Stimulated activated naive B cell treated with anti-CD40 and anti-IgM and Interleukin-4, amounts not matched to agents 10 μg/mL and 1 μg/mL and 100 μg/mL, for 72 hours (primary cell): ENCODE measurements around the gene TMSB4X.
"Not testable (repeated sequence)": the region's sequence is repeated elsewhere in the genome, so short reads cannot be mapped to it uniquely, and the experiment has no call there.

ENCODE experiments used
- ATAC-seq, 2 donors: fragments of 150-1000 bp; cut with Tn5 transposase; replicated peaks; 2 replicates each; pipeline ENCODE4 v1.10.0; 2021; ENCODE audit warnings: moderate library complexity in 1 of 2
- DNase-seq: peaks from one replicate; pipeline ENCODE4 v3.0.0; 2021
- H3K27ac Mint-ChIP-seq: one replicate; pipeline ENCODE4 v1.8.0; 2022; ENCODE audit warnings: mild to moderate bottlenecking, mixed read lengths
- H3K27me3 Mint-ChIP-seq, 2 donors: one replicate each; pipeline ENCODE4 v1.8.0; 2022; ENCODE audit warnings: mixed read lengths in 2 of 2
- H3K36me3 Mint-ChIP-seq, 2 donors: one replicate each; pipeline ENCODE4 v1.8.0; 2022; ENCODE audit warnings: mixed read lengths in 2 of 2, mild to moderate bottlenecking in 1 of 2
- H3K4me1 Mint-ChIP-seq, 2 donors: one replicate each; pipeline ENCODE4 v1.8.0; 2022; ENCODE audit warnings: mixed read lengths in 2 of 2, mild to moderate bottlenecking in 1 of 2
- H3K4me3 Mint-ChIP-seq, 2 donors: one replicate each; pipeline ENCODE4 v1.8.0; 2022; ENCODE audit warnings: mild to moderate bottlenecking in 2 of 2, mixed read lengths in 2 of 2, moderate library complexity in 1 of 2
- H3K9me3 Mint-ChIP-seq, 2 donors: one replicate each; pipeline ENCODE4 v1.8.0; 2022; ENCODE audit warnings: mixed read lengths in 2 of 2, mild to moderate bottlenecking in 1 of 2

Gene TMSB4X

GRCh38 chrX:13001961-13002671, 27.2 kb downstream of the TMSB4X start:
- H3K9me3 Mint-ChIP-seq: no peaks in the 10 kb centered on the region
- DNase-seq (no peak), ATAC-seq (no peak)
- H3K36me3 Mint-ChIP-seq: no peaks in the 10 kb centered on the region
- peaks cover 37 to 56% of the 10 kb centered on the region in 2 donors for H3K4me1 Mint-ChIP-seq
- H3K27ac Mint-ChIP-seq: no peak overlapping the region
- H3K27me3 Mint-ChIP-seq: no peaks in the 10 kb centered on the region
- H3K4me3 Mint-ChIP-seq: no peak overlapping the region

GRCh38 chrX:13005661-13006473, 31.0 kb downstream of the TMSB4X start:
- H3K27ac Mint-ChIP-seq: peak overlapping the region; percentile 92
- H3K36me3 Mint-ChIP-seq: no peaks in the 10 kb centered on the region
- no peaks in the 10 kb centered on the region for H3K9me3 Mint-ChIP-seq
- H3K4me1 Mint-ChIP-seq: peaks cover 29 to 48% of the 10 kb centered on the region in 2 donors
- peak; percentile 80 for ATAC-seq
- no peaks in the 10 kb centered on the region for H3K27me3 Mint-ChIP-seq
- H3K4me3 Mint-ChIP-seq: peak overlapping the region; percentile 74 to 82
- DNase-seq: peak; percentile 61

- no peak for DNase-seq
- H3K4me1 Mint-ChIP-seq: peaks cover 23 to 47% of the 10 kb centered on the region in 2 donors
- peaks cover 0 to 14% of the 10 kb centered on the region in 2 donors for H3K27me3 Mint-ChIP-seq
- no peak for ATAC-seq
- no peak overlapping the region for H3K4me3 Mint-ChIP-seq
- H3K27ac Mint-ChIP-seq: no peak overlapping the region
- no peaks in the 10 kb centered on the region for H3K9me3 Mint-ChIP-seq
- no peaks in the 10 kb centered on the region for H3K36me3 Mint-ChIP-seq
Observed at GRCh38 chrX:13007519-13008188, 32.7 kb downstream of the TMSB4X start.

DNA sequence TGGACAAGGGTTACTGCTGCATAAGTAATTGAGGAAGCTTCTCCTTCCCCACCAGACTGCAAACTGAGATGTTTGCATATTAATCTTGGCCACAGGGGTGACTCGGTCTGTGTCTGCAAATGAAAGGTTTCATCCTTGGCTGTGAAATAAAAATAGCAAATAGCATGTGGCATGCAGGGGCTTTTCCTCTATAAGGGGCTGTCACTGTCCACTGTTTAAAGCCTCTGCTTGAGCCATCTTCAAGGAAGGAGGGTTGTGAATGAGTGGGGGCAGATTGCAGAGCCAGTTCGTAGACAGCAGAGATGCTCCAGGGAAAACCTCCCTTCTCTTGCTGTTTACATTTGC, 33.3 kb downstream of the TMSB4X start:
- no peaks in the 10 kb centered on the region for H3K9me3 Mint-ChIP-seq
- peaks cover 0 to 15% of the 10 kb centered on the region in 2 donors for H3K27me3 Mint-ChIP-seq
- no peak overlapping the region for H3K4me3 Mint-ChIP-seq
- ATAC-seq: peak; percentile 42 to 54
- H3K4me1 Mint-ChIP-seq: peaks cover 24 to 52% of the 10 kb centered on the region in 2 donors
- no peak overlapping the region for H3K27ac Mint-ChIP-seq
- no peak for DNase-seq
- no peaks in the 10 kb centered on the region for H3K36me3 Mint-ChIP-seq

DNA sequence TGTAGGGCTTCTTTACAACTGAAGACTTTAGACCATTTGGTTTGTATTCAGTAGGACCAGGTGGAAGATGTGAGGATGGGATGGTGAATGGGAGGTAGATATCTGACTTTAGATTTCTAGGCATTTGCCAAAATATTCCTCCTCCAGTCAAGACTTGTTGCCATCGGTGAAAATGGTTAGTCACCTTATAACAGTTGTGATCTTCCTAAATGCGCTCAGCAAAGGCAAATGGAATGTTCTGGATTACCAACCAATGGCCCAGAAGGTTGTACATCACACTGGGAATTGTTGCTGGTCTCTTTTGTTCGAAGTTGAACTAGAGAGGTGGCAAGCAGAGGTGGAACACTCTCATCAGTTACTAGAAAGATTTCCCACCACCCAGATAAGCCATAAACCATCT, 33.9 kb downstream of the TMSB4X start:
- Mint-ChIP-seq H3K27ac (no peak overlapping the region), H3K4me3 (no peak overlapping the region)

GRCh38 chrX:13009273-13009672, 34.4 kb downstream of the TMSB4X start:
- Mint-ChIP-seq H3K9me3 (no peaks in the 10 kb centered on the region), H3K27me3 (peaks cover 0 to 15% of the 10 kb centered on the region in 2 donors), H3K27ac (no peak overlapping the region), H3K4me3 (no peak overlapping the region), H3K36me3 (no peaks in the 10 kb centered on the region), H3K4me1 (peaks cover 28 to 57% of the 10 kb centered on the region in 2 donors)
- ATAC-seq (no peak), DNase-seq (no peak)

More for the DNA sequence above, 33.9 kb downstream of the TMSB4X start:
- H3K9me3 Mint-ChIP-seq: no peaks in the 10 kb centered on the region
- no peaks in the 10 kb centered on the region for H3K36me3 Mint-ChIP-seq
- peaks cover 0 to 15% of the 10 kb centered on the region in 2 donors for H3K27me3 Mint-ChIP-seq
- no peak for ATAC-seq
- H3K4me1 Mint-ChIP-seq: peaks cover 28 to 57% of the 10 kb centered on the region in 2 donors
- no peak for DNase-seq

DNA sequence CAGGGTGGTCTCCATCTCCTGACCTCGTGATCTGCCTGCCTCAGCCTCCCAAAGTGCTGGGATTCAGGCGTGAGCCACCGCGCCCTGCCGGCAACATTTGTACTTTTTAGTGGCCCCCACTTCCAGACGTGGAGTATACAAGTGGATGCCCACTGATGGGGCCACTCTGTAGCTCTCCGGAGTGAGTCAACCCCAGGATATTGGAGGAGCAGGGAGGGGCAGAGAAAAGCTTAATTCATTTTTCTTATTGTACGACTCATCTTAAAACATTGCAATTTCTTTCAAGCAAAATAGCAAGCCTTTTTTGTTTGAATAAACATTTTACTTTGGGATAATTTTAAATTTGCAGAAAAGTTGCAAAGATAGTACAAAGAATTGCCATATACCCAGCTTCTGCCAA, 34.9 kb downstream of the TMSB4X start:
- Mint-ChIP-seq H3K4me1 (peaks cover 27 to 55% of the 10 kb centered on the region in 2 donors), H3K36me3 (no peaks in the 10 kb centered on the region), H3K4me3 (no peak overlapping the region), H3K9me3 (no peaks in the 10 kb centered on the region), H3K27me3 (peaks cover 0 to 15% of the 10 kb centered on the region in 2 donors), H3K27ac (no peak overlapping the region)
- DNase-seq (no peak), ATAC-seq (no peak)

DNA sequence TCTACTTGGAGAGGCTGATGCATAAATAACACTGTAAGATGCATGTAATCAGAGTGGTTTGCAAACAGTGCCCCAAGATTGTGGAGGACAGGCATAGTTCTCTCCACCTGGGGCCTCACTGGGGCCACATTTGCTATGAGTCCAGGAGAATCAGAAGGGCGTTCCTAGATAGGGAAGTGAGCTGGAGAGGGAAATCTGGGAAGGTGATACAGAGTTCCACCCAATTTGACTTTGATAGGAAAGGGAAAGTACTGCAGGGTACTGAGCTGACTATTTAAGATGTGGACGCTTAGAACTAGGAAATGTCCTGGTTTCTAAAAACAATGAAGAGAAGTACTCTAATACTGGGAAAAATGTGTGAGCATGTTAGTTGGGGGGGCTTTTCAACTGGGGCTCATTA, 35.6 kb downstream of the TMSB4X start:
- ATAC-seq (no peak), DNase-seq (no peak)
- Mint-ChIP-seq H3K36me3 (no peaks in the 10 kb centered on the region), H3K27ac (no peak overlapping the region), H3K9me3 (no peaks in the 10 kb centered on the region), H3K4me1 (peaks cover 26 to 52% of the 10 kb centered on the region in 2 donors), H3K4me3 (no peak overlapping the region), H3K27me3 (peaks cover 0 to 17% of the 10 kb centered on the region in 2 donors)

DNA sequence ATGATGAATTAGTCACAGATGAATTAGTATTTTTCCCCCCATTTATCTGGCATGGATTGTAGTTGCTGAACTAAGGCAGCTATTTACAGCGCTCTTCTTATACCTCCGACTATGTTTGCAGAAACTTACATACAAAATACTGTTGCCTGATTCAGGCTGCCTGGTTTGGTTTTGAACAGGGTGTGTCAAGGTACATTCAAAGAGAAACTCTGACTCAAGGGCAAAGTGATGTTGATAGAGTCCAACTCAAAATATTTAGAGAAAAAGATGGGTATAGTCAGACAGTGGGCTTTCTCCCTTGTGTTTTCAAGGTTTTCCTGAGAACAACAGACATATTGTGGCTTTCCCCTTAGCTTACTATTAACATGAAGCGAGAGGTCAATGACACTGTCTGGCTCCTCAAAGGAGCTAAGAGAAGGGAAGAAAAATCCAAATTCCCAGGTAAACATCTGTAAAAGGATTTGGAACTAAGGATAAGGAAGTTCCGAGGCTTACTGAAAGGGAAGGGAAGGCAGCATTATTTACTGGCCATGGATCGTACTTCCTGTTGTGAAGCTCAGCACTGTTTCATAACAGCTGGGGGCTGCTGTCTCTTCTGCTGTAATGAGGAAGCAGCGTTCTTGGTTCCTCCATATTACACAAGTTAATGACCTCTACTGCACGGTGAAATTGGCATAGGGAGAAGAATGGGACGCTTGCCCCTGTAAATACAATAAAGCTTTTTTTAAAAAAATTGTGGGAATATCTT, 38.6 kb downstream of the TMSB4X start:
- Mint-ChIP-seq H3K4me1 (peaks cover 20 to 33% of the 10 kb centered on the region in 2 donors), H3K9me3 (no peaks in the 10 kb centered on the region), H3K27me3 (peaks cover 0 to 23% of the 10 kb centered on the region in 2 donors), H3K4me3 (peak overlapping the region; percentile 55 to 73), H3K36me3 (peaks cover 0 to 4% of the 10 kb centered on the region in 2 donors), H3K27ac (peak overlapping the region; percentile 38)
- ATAC-seq (peak; percentile 92 to 93), DNase-seq (peak; percentile 37)

DNA sequence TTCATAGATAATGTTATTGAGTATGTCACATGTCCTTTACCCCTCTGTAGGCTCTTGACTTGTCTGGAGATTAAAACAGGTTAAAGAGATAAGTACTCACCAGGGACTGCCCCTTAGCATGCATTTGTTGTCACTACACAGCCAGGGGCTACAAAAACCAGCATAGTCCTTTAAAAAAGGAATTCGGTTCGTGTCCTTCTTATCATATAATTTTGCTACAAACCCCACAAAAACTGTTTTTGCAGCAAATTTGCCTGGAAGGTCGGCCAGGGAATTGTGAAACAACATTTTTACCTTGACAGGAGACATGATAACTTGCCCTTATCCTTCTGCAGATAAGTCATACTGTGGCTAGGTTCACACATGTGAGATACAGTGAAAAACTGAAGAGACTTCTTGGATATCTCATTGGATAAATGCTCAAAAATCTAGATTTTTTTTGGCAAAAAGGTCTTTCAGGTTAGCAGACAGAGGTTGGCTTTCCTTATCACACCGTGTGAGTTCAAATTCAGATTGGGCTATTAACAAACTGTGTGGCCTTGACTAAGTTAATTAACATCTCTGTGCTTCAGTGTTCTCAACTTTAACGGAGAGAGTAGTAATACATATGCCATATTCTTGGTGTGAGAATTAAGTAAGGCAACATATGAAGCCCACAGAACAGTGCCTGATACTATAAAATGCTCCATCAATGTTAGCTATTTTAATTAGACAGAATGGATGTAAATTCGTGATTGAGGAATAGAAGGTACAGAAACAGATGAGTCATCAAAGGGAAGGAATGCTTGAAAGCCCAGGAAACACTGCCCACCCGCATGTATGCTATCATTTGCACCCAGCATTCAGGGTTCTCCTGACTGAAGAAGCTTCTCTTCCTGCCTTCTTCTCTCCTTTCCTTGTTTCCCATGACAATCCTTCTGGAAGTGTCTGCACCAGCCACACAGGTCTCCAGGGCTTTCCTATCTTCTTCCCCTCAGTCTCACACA, 39.5 kb downstream of the TMSB4X start:
- Mint-ChIP-seq H3K4me3 (no peak overlapping the region), H3K36me3 (peaks cover 0 to 4% of the 10 kb centered on the region in 2 donors), H3K27ac (no peak overlapping the region), H3K4me1 (peaks cover 20 to 33% of the 10 kb centered on the region in 2 donors), H3K27me3 (peaks cover 0 to 23% of the 10 kb centered on the region in 2 donors), H3K9me3 (no peaks in the 10 kb centered on the region)
- ATAC-seq (peak; percentile 50 to 61), DNase-seq (no peak)

- no peak for DNase-seq
- Mint-ChIP-seq H3K4me3 (no peak overlapping the region), H3K27me3 (peaks cover 0 to 23% of the 10 kb centered on the region in 2 donors), H3K9me3 (no peaks in the 10 kb centered on the region), H3K4me1 (peaks cover 18 to 28% of the 10 kb centered on the region in 2 donors), H3K27ac (peak overlapping the region; percentile 20), H3K36me3 (peaks cover 0 to 4% of the 10 kb centered on the region in 2 donors)
- no peak for ATAC-seq
Observed at GRCh38 chrX:13015536-13016236, 40.8 kb downstream of the TMSB4X start.

- H3K4me3 Mint-ChIP-seq, ATAC-seq, DNase-seq, H3K27ac Mint-ChIP-seq, H3K36me3 Mint-ChIP-seq, H3K9me3 Mint-ChIP-seq: not testable (repeated sequence)
- H3K4me1 Mint-ChIP-seq: peaks cover 17 to 27% of the 10 kb centered on the region in 2 donors
- peaks cover 0 to 17% of the 10 kb centered on the region in 2 donors for H3K27me3 Mint-ChIP-seq
Observed at GRCh38 chrX:13016731-13017130, 41.8 kb downstream of the TMSB4X start.
